ENCODE results near the gene RAD51B. TPM values are rescaled to one million over a fixed set of nuclear protein-coding genes. Genes with fewer than 3 reads are reported as not detected.
A peak's percentile ranks its signal among the peaks of the same experiment; 100 is the strongest.

RAD51B gene
- polyA plus RNA-seq, 1 donor: 13.3 TPM

DNA sequence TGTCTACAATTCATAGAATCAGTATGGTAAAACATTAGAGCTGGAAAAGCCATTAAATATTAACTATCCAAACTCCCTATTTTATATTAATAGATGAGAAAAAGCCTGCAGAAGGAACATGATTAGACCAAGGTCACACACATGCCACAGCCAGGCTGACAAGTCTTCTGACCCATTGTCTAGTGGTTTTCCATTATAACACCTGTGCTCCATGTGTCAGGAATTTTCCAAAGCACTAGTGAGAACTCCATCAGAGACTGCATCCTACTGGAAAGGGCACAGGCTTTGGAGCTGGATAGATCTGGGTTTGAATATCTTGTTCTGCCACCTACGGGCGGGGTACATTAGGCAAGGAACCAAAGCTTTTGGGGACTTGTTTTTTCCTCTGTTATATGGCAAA lies 325.5 kb downstream of the RAD51B start:
- no peak for DNase-seq

DNA sequence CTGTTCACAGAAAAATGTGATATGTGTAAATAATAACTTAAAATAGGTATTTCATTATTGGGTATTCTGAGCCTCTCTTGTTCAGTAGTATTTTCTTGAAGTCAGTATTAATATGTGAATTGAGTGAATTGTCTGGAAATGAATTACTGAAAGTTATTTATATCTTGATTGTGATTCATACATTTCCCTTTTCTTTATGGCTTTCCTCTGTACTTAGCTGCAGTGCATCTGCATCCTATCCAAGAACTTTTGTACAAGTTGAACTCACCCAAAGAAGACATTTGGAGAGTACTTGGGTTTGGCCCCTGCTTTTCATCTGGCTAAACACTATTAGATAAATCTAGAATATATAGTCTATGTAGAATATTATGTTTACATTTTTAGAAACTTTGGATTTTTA lies 326.0 kb downstream of the RAD51B start:
- no peak for DNase-seq

DNA sequence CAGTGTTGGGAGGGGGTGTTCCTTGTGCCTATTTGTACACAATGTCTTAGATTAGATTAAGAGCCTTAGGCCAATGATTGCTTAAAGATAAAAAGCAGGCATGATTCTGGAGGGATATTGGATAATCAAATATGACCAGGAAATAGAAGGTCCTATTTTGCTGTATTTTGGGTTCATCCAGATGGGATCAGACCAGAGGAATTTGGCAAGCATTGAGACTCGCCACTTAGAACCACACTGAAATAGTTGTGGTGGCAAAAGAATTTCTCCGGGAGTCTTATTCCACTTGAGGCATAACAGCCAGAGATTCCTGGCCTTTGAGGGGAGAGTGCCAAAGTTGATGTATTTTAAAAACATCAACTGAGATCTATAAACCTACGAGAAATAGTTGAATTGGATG lies 327.2 kb downstream of the RAD51B start:
- no peak for DNase-seq

DNA sequence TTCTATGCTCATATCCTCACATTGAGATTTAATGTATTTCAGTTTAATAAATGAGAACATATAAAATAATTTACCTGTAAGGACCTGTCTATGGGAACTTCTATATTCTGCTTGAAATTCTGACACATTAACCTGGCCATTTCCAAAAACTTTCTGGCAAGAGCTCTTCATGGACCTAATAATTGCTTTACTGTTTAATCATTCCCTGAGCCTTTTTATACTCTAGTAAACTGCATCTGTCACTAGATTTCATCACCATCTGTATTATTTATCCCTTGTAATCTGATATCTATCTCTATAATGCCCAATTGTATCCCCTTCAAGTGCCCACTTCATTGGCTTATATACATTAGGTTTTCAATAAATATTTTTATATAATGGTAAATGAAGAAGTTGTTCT lies 327.7 kb downstream of the RAD51B start:
- no peak for DNase-seq

DNA sequence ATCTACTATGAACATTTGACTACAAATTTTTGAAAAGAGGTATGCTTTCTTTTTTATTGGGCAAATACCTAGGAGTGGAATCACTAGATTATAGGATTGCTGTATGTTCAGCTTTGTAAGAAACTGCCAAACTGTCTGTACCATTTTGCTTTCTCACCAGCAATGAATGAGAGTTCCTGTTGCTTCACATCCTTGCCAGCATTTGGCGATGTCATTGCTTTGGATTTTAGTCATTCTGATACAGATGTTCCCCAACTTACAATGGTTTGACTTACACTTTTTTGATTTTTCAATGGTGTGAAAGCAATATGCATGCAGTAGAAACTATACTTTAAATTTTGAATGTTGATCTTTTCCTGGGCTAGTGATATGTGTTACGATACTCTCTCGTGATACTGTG lies 328.7 kb downstream of the RAD51B start:
- DNase-seq: no peak

DNA sequence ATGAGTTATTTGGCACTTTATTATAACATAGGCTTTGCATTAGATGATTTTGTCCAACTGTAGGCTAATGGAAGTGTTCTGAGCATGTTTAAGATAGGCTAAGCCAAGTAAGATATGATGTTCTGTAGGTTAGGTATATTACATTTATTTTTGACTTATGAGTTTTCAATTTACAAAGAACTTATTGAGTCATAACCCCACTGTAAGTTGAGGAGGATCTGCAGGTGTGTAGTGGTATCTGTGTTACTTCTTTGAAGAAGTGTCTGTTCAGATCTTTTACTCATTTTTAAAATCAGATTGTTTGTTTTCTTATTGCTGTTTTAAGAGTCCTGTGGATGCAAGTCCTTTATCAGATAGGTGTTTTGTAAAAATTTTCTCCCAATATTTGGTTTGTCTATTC lies 329.2 kb downstream of the RAD51B start:
- DNase-seq: no peak

DNA sequence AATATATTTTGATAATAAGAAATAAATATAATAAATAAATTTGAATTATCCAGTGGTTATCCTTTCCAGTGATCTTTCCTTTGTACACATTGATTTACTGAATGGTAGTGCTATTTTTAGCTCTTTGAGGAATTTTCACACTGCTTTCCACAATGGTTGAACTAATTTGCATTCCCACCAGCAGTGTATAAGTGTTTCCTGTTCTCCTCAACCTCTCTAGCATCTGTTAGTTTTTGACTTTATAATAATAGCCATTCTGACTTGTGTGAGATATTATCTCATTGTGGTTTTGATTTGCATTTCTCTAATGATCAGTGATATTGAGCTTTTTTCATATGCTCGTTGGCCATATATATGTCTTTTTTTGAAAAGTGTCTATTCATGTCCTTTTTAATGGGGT lies 333.7 kb downstream of the RAD51B start:
- DNase-seq: no peak

DNA sequence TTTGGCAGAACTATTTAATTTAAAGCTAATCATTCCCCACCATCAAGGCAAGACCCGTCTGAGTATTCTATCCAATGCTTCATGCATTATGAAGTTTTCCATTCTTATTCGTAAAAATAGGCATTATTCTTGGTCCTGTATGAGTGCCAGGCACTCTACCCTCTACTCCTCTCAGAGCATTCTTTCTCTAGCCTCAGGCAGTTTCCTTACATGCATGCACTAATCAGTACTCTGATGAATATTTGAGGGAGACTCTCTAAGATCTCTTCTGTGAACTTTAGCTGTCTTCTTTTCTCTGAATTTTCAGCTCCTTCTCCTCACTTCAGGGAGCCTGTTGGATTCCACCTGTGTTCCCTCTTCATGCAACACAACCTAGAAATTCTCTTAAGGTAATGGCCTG lies 334.7 kb downstream of the RAD51B start:
- no peak for DNase-seq

DNA sequence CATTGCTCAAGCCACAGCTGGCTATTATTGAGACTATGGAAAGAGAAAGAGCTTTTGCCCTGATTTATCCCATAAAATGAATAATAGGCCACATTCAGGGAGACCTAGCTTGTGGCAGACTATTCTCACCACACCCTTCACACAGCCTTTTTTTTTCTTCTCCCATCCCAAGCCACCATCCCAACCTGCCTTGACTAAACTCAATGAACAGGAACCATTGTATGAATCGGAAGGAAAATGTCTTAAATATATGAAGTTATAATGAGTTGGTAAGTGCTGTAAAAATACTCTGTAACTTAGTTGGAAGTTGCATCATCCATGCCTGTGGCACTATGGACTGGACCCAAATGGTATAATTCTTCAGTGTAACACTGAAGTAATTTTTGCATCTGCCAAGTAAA lies 338.4 kb downstream of the RAD51B start:
- no peak for DNase-seq

DNA sequence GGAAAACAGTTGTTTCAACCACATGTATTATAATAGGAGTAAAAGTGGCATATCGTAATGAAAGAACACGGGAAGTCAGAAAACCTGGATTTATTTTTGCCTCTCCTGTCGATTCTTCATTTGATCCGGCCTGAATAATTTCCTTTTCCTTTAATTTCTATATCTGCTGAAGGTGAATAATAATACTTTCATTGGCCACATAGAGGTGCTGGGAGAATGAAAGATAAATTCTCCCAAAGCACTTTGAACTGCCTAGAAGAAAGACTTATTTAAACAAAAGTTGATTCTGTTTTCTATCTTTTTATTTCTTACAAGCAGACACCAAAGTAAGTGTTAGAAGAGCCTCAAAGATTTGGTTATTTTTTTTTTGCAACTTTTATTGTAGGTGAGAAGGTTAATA lies 339.1 kb downstream of the RAD51B start:
- DNase-seq: no peak

DNA sequence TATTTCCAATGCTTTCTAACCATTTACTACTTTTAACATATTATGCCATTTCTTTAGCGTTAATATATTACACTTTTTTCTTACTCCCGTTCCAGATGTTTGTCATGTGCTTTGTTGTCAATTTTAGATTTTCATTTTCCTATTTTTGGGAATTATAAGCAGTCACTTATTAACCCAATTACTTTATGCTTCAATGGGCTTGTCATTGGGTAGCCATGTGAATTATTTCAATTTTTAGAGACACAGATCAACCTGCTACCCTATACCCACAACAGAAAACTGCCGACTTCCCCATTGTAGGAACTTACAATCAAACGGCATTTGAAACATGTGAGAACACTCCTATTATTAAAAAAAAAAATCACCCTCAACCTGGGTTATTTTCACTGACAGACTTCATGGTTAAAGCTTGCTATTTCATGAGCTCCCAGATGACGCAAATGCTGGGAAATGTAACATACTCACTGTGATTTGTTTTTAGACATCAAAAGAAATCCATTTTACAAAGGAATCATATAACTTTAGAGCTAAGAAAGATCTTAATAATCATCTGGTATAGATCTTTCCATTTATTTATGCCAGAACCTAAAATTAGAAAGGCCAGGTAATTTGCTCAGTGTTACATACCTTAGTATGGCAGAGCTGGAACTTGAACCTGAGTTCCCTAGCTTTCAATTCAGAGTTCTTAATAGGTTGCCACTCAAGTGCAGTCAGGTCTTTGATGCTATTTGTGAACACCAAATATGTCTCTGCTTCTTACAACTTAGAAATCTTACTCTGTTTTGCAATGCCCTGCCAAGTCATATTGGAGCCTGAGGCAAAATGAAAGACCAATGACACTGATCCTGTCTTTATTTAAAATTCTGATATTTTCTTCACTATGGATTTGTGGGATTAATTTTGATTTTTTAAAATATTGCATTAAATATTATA lies 340.4 kb downstream of the RAD51B start:
- DNase-seq: no peak

DNA sequence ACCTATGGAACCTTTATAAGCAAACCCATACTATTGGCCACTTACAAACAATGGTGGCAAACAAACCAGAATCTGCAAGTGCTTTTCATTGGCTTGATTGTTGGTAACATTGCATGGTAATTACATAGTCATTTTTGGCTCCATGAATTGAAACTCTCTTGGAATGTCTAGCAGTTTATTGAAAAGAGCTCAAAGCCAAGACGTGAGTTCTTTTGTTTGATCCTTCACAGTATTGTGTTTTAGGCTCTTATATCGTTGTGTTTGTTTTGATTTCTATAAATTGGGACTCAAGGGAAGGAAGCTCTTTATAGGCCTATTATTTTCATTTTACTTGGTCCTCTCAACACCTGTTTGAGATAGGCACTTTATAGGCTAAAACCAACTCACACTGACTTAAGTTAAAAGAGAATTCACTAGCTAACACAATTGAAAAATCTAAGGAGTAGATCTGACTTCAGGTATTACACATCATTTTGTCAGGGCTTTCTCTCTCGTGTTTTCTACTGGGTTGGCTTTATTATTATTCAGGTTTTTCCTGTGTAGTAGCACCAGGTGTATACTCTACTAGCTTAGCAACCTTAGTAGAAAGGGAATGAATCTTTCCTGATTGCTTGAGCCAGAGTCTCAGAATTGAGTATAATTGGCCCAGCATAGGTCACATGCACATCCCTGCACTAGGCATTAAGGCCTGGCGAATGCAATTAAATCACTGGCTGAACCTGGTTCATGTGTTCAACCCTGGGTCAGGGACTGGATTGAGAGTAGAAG lies 341.4 kb downstream of the RAD51B start:
- no peak for DNase-seq

DNA sequence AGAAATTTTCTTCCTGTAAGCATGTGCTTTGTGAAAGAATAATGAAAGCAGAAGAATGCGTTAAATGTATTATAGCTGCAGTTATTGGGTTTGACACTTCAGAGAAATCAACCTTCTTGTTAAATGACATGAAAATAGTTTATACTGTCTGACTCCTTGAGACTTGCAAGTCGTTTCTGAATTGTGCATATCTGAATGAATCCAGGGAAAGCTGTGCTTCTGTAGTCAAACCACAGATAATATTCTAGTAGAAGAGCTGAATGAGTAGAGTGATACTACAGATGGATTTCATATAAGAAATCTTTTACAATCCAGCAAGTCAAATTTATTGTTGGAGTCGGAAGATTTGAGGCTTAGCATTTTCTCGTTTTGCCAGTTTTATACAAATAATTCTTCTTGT lies 343.3 kb downstream of the RAD51B start:
- DNase-seq: no peak

DNA sequence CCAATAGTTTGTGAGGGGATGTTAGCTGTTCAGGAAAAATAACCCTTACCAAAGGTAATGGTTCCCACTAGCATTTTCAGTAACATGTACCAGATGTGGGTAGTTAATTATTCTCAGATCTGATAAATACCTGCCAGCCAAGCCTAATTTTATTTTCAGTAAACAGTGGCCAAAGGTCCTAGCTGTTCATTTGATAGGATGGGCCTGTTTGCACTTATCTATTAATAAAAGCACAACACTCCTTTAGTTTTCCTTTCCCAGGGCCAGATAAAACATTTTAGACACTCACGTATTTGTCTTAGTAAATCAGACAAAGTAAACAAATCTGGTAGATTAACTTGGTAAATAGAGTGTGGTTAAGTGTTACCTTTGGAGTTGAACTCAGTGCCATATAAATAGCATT lies 345.1 kb downstream of the RAD51B start:
- DNase-seq: no peak

DNA sequence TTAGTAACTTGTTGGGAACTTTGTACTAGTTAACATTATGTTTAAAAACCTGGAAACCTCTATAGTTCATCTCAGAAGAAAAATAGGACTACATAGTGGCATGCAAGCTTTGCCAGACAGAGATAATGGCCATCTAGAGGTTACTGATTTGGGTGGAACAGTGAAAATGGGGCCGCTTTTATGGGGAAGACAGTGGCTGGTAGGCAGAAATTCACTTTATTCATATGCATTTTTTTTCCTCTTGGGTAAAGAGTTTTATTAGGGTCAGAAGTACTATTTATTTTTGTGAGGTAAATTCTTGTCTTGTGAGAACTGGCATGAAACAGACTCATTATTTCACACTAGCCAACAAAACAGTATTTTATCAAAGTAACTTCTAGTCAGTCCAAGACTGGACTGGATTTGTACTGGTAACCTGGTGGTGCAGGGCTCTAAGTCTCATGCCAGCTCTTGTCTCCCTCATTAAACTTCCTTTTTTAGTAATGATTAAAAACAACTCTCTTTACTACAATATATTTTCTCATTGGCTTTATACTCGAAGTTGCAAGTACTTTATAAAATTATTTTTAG lies 345.8 kb downstream of the RAD51B start:
- no peak for DNase-seq

DNA sequence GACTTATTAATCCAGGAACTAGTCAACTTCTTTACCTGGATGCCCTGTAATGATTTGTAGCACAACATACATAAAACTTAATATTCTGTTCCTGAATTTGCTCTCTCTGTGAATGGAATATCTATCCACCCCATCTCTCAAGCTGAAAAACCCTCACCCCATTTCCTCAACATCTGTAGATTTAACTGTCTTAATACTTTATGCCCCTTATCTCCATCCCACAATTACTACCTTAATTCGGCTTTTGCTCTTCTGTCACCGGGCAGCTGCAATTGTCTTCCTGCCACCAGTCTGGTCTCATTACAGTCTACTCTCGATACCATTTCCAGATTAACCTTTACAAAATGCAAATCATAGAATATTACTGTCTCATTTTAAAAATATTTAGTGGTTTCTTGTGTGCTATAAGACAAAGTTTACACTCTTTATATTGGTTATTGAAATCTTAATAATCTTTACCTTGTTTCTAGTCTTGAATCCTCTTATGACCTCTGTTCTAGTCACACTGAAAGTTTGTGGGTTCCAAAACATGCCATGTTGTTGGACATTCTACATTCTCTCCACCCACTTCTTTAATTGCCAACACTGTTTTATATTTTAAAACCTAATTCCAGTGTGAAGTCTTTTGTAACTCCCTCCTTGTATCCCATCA lies 347.3 kb downstream of the RAD51B start:
- no peak for DNase-seq

DNA sequence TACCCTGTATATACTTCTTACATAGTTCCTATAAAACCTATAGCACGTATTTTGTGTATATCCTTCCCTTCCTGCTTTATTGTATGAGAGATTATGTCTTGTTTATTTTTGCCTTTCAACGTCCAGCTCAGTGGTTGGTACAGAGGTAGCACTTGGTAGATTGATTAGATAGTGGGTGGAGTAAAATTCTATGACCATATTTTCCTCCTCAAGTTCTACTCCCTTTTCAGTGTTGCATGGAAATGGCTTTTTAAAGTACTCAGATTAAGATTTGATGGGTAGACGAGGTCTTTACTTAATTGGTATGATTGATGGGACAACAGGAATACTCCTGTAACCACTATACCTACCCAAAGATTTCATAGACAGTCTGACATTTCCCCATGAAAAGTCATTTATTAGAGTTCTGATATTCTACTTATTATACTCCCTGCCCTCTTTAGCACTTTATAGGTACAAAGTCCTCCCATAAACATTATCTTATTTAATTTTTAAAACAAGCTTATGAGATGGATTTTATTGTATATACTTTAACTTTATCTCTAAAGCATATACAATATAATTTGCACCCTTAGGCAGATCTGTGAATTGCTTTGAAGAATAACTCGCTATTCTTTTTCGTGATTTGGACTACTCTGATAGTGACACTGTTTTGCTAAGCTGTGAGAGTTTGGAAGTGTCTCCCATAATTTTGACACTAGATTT lies 348.0 kb downstream of the RAD51B start:
- DNase-seq: no peak

DNA sequence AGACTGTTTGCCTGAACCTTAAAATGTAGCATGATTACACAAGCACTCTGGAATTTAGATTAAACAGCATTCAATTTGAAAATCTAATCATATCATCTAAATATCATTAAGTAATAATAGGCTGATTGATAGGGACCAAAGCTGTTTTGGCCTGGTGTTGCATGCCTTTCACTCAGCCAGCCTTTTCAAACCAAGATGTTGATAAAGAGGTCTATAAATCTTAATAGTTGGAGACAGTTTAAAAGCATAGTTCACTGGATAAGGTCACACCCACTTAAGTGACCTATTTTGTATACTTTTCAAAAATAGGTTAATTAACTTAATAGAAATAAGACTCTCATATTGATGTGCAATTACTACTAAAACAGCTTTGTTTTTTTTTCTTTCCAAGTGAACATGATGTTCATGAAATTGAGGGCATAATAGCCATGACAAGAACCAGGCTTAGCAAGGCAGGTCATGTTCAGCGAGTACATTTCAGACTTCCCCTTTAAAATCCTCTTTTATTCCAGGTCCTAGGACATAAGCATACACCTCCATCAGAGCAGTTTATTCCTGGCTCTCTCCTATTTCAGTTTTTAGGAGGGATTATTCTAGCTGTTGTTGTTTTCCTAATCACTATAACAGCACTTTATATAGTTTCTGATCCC lies 349.0 kb downstream of the RAD51B start:
- no peak for DNase-seq

DNA sequence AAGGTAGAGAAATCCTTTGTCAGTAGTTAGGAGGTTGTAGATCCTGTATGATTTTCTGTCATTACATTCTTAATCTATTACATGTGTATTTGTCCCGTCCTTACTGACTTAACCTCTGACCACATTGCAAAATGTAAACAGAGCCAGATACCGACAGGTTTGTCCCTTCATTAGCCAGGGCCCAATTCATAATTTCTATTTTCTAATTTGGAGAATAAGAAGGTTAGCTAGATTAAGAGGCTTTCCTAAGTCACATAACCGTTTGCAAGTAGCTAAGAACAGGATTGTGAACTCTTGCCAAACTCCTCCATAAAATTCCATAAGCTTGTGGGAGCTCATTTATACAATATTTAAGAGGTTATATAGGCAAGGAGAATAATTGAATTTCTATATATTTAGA lies 352.6 kb downstream of the RAD51B start:
- DNase-seq: no peak

DNA sequence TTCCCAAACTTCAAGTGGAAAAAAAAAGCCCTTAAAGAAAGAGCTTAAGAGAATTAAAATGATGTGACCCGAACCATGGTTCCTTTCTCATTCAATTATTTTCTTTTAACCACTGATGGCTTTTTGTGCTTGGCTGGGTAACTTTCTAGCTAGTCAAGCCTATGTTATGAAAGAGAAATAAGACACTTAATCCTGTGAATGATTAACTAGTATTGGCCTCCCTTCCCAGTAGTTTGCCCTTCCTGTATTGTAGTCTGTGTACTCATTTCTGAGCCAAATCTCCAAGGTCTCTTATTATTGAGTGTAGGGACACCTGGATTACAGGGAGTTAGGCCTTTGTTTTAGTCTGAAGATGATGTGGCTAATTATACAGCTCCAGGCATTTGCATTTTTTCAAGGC lies 353.0 kb downstream of the RAD51B start:
- peak; percentile 71 for DNase-seq

DNA sequence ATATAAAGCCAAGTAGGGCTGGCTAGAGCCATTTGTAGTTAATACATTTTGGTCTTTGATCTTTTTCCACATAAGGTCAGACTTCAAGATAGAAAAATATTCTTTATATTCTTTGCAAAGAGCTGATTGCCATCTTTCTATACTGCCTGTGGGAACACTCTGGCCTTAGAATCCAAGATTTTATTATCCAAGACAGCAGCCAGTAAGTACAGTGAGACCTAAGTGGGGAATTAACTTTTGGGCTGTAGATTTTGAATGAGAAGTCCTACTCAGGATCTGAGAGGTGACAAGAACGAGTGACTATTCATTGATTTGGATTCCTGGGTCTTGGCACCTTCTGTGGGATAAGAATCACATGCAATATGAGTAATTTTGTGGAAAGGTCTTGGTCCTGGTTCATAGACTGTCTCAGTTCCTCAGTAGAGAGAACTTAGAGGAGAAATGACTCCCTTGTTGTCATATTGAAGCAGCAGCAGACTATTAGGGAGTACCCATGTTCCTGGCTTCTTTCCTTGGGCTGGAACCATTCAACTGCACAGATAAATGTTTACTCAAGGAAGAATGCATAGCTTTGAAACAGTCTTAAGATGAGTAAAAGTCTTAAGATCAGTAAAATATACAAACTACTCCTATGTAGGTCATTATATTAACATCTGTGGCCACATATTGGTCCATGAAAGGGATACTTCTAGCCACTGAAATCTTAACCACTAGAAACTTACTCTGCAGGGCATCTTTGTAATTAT lies 353.8 kb downstream of the RAD51B start:
- no peak for DNase-seq

All from left kidney (tissue), 2 donors.